ENCODE data around the gene SLC10A7.
"Not testable (repeated sequence)": the region's sequence is repeated elsewhere in the genome, so short reads cannot be mapped to it uniquely, and the experiment has no call there.

SLC10A7 gene

GRCh38 chr4:146370841-146371240 lies 150.9 kb downstream of the SLC10A7 start:
- DNase-seq (ENCODE audit: low spot score), result no peak
- TF ChIP-seq CTCF (IDR thresholded peaks at IDR 0.05; ENCODE audit: extremely low read depth, missing control alignments), result no peak

- DNase-seq (ENCODE audit: low spot score), result no peak
- TF ChIP-seq CTCF (IDR thresholded peaks at IDR 0.05; ENCODE audit: extremely low read depth, missing control alignments), result no peak
Observed at GRCh38 chr4:146369446-146369845, 152.3 kb downstream of the SLC10A7 start.

- no peak for DNase-seq (ENCODE audit: low spot score)
- TF ChIP-seq CTCF (IDR thresholded peaks at IDR 0.05; ENCODE audit: extremely low read depth, missing control alignments), result no peak
Observed at GRCh38 chr4:146368209-146368608, 153.5 kb downstream of the SLC10A7 start.

GRCh38 chr4:146367347-146367746 lies 154.4 kb downstream of the SLC10A7 start:
- no peak for TF ChIP-seq CTCF (IDR thresholded peaks at IDR 0.05; ENCODE audit: extremely low read depth, missing control alignments)
- DNase-seq (ENCODE audit: low spot score), result no peak

GRCh38 chr4:146359771-146360170 lies 162.0 kb downstream of the SLC10A7 start:
- DNase-seq (ENCODE audit: low spot score), result no peak
- TF ChIP-seq CTCF (IDR thresholded peaks at IDR 0.05; ENCODE audit: extremely low read depth, missing control alignments), result no peak

GRCh38 chr4:146350114-146350513 lies 171.6 kb downstream of the SLC10A7 start:
- not testable (repeated sequence) for DNase-seq (ENCODE audit: low spot score)

GRCh38 chr4:146349306-146349705 lies 172.4 kb downstream of the SLC10A7 start:
- no peak for DNase-seq (ENCODE audit: low spot score)
- TF ChIP-seq CTCF (IDR thresholded peaks at IDR 0.05; ENCODE audit: extremely low read depth, missing control alignments), result no peak

- no peak for DNase-seq (ENCODE audit: low spot score)
- no peak for TF ChIP-seq CTCF (IDR thresholded peaks at IDR 0.05; ENCODE audit: extremely low read depth, missing control alignments)
Observed at GRCh38 chr4:146347822-146348221, 173.9 kb downstream of the SLC10A7 start.

Measured in GM20000 (cell line).